Tibial nerve (tissue), 4 donors: ENCODE measurements around the gene LRTM2.

Experiments
- EP300 ChIP-seq, 2 donors: sonication (generic); formaldehyde crosslinking; IDR thresholded peaks; one replicate each; pipeline ENCODE4 v1.6.1; 2017; ENCODE audit warnings: antibody characterized with exemption in 2 of 2, mild to moderate bottlenecking in 1 of 2
- POLR2A ChIP-seq, 2 donors: fragments of 450-650 bp; IDR thresholded peaks; one replicate each; pipeline ENCODE4 v1.6.1; 2017; ENCODE audit warnings: antibody characterized with exemption in 2 of 2, mild to moderate bottlenecking in 2 of 2, moderate library complexity in 2 of 2
- TF ChIP-seq, protein P1 (sequence below), 5 experiments: fragments of 200-600 bp in 3 of 5; fragments of 450-650 bp in 2 of 5; sonication (generic) in 3 of 5; IDR thresholded peaks; one replicate each; pipeline ENCODE4 v1.5.1; 2016 to 2019; ENCODE audit warnings: antibody characterized with exemption in 5 of 5, mild to moderate bottlenecking in 3 of 5, moderate library complexity in 2 of 5

DNA sequence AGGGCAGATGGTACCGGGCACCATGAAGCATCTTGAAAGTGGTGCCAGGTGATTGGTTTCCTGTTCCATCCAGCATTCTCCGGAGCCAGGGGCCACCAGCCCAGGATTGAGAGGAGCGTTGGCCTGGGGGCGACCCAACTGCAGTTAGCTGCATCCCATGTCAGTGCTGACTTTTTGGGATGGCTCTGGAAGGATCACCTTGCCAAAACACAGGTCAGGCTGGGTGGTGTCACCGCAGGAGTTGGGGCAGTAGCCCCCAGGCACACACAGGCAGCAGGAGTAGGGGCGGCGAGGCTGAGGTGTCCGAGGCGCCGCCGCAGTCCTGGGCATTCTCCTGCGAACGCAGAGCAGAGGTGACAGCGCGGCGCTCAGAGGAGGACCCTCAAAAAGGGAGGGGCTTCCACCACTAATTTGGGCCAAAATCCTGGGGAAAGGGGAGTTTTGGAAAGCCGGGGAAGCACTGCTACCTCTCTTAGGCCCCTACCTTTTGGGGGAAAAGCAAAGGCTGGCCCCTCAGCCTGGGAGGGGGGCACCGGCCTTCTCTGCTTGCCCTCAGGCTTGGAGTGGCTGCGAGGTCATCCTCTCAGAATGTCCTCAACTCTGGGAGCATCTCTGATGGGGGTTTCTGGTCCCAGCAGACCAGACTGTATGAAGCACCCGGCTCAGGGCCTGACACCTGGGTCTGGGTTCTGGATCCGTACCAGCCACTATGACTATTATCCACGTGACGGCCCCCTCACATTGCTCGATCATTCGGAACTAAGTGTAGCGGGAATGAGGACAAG is 26.7 kb upstream of the LRTM2 start:
- TF ChIP-seq, protein P1, sequence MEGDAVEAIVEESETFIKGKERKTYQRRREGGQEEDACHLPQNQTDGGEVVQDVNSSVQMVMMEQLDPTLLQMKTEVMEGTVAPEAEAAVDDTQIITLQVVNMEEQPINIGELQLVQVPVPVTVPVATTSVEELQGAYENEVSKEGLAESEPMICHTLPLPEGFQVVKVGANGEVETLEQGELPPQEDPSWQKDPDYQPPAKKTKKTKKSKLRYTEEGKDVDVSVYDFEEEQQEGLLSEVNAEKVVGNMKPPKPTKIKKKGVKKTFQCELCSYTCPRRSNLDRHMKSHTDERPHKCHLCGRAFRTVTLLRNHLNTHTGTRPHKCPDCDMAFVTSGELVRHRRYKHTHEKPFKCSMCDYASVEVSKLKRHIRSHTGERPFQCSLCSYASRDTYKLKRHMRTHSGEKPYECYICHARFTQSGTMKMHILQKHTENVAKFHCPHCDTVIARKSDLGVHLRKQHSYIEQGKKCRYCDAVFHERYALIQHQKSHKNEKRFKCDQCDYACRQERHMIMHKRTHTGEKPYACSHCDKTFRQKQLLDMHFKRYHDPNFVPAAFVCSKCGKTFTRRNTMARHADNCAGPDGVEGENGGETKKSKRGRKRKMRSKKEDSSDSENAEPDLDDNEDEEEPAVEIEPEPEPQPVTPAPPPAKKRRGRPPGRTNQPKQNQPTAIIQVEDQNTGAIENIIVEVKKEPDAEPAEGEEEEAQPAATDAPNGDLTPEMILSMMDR (IDR thresholded peaks at IDR 0.05), result no peak
- no peak for TF ChIP-seq POLR2A (IDR thresholded peaks at IDR 0.05)
- no peak for TF ChIP-seq EP300 (IDR thresholded peaks at IDR 0.05)
